ENCODE measurements around the gene CHST5.
"Not testable (repeated sequence)": the region's sequence is repeated elsewhere in the genome, so short reads cannot be mapped to it uniquely, and the experiment has no call there.

Gene CHST5

DNA sequence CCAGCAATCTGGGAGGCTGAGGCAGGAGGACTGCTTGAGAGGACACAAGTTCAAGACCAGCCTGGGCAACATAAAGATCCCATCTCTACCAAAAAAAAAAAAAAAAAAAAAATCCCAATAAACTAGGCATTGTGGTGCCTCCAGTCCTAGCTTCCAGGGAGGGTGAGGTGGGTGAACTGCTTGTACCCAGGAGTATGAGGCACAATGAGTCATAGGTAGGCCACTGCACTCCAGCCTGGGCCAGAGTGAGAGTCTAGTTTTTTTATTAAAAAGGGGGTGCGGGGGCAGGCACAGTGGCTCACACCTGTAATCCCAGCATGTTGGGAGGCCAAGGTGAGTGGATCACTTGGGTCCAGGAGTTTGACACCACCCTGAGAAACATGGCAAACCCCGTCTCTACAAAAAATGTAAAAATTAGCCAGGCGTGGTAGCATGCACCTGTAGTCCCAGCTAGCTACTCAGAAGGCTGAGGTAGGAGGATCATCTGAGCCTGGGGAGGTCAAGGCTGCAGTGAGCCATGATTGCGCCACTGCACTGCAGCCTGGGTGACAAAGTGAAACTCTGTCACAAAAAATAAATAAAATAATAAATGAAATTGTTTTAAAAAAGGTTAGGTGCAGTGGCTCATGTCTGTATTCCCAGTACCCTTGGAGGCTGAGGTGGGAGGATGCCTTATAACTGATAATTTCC lies 32.8 kb downstream of the CHST5 start:
- DNase-seq, result no peak

DNA sequence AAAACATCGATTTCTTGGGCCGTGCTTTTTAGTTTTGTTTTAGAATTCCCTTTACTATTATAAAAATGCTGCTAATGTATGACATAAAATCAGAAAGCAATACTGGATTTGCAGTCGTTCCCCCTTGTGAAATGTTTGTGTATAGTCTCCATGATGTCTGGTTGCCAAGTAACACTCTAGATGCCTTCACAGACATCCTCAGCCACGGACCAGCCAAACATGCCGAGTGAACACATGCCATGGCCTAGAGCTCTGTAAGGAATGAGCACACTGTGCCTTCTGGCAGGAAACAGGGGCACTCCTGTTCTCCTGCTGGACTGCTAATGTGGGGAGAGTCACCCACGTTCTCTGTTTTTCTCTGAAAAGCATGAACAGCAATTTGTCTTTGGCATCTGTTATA lies 34.1 kb downstream of the CHST5 start:
- not testable (repeated sequence) for DNase-seq

DNA sequence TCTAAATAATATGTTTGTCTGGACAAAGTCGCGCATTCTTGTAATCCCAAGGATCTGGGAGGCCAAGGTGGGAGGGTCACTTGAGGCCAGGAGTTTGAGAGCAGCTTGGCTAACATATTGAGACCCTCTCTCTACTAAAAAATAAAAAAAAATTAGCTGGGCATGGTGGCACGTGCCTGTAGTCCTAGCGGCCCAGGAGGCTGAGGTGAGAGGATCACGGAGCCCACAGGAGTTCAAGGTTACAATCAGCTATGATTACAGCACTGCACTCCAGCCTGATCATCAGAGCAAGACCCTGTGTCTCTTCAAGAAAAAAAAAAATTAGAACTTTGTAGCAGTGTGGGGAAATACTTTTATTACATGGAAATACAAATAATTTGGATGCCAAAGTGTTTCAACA lies 34.5 kb downstream of the CHST5 start:
- DNase-seq, result no peak

DNA sequence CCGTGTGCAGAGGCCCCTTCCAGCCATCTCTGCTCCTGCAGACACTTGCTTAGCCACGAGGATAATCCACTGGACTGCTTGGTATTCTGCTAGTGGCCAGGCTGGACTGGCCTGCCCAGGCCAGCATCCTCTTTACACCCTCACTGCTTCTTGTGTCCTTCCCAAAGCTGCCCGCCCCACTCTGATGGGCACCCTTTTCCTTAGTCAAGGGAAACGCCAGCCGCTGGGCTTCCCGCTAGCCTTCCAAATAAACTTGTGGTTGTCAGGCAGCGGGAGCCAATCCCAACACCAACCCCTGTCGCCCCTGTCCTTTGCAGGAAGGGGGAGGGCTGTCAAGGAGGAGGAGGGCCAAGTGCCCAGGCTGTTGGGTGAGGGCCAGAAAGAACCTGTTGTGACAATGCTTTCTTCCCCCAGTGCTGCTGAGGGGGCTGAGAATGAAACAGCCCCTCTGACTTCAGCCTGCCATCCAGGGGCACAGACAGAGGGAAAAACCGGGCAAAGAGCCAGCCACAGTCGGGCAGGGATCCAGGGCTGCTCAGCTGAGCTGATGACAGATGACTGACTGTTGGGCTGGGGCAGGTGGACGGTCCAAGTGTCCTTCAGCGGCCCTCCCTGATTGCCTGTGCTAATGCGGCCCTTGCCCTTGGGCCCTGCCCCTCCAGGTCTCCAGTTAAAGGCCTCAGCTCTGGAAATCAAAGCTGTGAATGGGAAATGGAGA lies 37.1 kb downstream of the CHST5 start:
- not testable (repeated sequence) for DNase-seq

DNA sequence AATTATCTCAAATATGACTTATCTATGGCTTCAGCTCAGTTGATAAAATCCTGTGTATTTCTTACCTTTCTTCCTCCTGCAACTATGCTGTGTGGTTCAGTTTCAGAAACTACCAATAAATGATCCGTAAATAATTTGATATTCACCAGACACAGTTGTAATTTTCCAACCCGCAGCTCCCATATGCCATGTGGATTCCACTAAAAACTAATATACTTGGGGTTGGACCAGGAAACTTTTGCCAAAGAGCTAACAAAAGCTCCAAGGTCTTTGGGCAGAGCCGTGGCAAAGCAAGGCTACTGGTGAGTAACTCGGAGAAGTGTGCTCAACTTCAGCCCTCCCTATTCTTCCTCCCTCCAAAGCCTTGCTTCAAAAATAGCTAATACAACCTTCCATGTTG lies 38.4 kb downstream of the CHST5 start:
- no peak for DNase-seq

DNA sequence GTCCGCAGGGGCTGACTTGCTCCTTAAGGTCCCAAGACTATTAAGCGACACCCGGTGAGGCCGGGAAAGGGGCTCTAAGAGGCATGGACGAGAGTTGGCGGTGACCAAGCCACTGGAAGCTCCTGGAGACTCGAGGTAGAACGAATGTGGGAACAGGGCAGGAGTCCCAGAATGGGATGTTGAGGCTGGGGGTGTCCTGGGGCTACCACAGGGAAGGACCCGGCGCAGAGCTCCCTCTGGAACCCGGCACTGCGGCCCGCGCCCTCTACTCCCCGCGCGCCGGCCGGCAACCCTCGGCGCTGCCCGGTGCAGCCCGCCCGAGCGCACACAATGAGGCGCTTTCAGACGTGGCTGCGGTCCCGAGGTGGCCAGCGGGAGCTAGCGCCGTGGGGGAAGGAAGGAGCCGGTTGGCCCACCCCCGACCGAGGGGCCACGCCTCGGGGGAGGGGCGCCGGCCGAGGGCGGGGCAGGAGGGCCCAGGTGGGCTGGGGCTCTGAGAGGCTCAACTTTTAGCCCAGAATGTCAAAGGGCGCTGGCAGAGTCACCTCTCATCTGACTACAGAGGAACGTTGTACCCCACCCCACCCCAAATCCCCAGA lies 40.7 kb downstream of the CHST5 start, which contains the start of gene CHST6:
Gene CHST6 (minus strand): TSS at position 366 of the 599 bp plus-strand sequence. CDS start 15,613 bp downstream, outside the sequence.
- DNase-seq, result peak; percentile 25

DNA sequence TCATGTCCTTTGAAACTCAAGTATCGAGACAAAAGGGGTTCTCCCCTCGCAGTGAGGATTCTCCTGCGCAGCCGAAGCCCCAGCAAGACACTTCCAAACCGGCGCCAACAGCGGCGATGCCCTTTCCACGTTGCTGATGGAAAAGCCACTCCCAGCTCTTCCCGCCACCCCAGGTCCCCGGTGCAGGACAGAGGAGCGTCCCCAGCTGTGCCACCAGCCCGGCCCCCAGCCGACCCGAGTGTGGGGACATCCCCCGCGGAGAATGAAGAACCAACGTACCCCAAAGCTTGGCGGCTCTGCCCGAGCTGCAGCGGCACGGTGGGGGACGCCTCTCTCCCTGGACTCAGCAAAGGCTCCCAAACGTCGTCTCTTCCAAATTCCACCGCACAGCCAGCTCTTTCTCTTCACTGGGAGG lies 41.2 kb downstream of the CHST5 start:
- no peak for DNase-seq

DNA sequence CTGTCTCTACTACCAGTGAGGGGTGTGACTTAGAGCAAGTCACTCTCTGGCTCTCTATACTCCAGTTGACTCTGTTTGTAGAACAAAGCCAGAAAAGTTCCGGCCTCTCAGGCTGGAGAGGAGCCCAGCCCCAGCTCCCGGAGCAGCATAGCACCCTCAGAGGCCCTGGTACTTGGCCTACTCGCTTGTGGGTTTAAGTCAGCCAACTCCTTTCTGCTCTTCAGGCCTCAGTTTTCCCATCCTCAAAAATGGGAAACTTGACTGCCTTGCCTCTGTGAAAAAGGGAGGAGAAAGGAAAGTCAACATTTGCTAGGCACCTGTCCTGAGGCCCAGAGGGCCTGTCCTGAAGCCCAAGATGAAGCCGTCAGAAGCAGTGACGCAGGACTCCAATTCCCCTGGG lies 41.7 kb downstream of the CHST5 start:
- DNase-seq, result no peak

DNA sequence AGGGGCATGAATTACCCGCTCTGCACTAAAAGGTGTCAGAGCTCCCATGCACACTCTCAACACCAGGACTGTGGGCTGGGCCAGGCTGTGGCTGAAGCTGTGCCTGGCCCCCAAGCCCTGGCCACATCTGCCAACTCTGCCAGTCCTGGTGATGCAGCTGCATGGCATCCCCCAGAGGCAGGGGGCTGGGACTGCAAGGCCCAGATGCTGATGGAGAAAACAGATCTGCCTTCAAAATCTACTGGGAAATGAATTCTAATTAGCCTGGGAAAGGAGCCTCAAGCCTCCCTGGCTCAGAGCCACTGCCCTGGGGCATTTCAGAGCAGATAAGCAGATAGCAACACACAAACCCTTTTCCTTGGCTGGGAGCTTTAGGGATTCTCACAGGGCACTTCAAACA lies 44.0 kb downstream of the CHST5 start:
- no peak for DNase-seq

DNA sequence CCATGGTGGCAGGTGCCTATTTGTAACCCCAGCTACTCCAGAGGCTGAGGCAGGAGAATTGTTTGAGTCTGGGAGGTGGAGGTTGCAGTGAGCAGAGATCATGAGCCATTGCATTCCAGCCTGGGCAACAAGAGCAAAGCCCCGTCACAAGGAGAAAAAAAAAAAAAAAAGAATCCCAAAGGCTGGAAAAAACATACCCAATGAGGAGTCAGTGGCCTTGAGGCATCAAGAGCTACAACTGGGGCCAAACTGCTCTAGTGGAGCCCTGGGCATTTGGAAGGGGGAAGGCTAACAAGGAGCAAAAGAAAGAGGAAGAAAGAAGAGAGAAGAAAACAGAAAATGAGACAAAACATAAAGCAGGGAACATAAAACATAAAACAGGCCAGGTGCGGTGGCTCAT lies 47.6 kb downstream of the CHST5 start:
- DNase-seq, result no peak

DNA sequence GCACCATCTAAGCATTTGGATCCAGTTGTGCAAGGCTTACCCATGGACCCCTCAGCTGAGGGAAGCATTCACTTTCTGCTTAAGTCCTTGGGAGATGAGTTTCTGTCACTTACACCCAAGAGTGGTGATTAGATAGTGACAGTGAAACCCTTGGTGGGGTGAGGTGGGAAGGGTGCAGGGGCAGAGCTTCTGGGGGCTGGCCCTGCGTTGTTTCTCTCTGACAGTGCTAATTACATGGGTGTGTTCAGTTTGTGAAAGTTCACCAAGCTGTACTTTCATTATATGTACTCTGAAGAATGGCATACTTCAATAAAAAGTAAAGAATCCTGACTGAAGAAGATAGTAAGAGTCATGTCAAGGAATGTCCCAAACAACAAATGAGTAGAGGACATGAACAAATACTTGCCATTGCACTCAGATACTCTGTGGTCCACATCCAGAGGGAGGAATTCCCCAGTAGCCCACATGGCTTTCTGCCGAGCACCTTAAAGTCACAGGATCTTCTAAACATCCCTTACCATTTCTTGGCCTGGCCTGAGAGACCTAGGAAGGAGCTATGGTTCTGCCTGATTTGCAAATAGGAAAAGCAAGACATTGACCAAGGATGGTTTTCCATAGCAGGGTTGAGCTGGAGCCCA lies 49.1 kb downstream of the CHST5 start:
- DNase-seq, result no peak

DNA sequence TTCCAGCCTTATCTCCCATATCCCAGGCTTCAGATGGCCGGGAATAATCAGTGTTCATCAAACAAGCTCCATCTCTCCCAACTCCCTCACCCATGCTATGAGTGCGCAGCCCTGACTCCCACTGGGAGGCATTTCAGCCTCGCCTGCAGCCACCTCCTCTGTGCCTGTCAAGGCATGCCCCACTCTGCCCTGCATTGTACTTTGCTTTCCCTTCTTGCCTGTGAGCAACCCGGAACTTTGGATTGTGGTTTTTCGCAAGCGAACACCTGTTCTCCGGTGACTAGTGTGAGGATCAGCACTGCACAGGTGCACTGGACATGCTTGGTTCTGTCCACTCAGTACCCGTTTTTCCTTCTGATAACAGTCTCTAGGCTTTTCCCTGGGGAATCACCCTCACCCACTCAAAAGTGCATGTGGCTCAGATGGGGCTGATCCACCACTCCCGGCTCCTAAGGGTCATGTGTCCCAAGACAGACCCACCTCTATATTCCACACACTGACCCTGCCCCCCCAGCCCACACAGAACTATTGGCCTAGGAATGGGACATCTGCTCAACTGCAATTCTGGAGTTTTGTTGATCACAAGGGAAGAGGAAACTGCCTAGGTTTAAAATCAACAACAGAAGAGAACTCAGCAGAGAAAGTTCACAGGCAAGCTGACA lies 49.8 kb downstream of the CHST5 start:
- no peak for DNase-seq

DNA sequence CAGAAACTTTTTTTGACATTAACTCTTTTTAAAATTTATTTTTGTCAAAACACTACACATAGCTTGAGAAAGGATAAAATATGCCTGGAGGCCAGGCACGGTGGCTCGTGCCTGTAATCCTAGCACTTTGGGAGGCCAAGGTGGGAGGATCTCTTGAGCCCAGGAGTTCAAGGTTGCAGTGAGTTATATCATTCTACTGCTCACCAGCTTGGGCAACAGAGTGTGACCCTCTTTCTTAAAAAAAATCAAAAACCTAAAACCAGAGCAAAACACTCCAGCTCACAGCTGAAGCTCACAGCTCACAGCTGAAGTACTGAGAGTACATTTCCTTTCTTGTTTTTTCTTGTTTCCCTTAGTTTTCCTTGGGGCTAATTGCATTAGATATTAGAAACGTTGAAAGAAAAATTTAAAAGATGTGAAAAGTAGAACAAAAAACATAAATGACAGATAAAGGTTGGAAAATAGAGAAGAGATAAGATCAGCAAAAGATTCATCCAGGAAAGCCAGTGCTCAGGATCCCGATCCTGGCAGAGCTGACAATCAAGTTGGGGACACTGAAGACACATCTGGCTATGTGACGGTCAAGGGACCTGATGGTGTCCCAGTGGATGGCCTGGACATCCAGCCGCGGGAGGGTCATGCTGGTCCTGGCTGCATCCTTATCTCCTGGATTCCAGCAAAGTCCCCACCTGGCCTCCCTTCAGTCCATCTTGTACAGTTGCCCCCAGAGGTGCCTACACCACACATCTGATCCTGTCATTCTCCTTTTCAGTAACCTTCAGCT lies 50.5 kb downstream of the CHST5 start:
- no peak for DNase-seq

DNA sequence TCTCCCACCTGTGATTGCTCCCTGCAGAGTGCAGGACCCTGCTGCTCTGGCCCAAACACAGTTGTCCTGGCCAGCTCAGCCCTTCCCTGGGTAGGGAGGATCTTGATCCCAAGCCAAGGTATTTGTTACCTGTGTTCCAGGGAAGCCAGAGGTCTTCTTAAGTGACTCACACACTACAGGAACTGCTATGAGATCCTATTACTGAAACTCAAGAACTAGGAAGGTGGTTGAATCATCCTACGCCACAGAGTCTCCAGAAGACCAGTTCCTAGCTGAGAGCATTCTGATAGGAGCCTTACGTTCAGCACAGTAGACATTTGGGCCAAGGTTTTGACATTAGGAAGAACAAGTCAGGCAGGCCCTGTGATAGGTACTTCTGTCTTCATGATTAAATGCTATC lies 52.7 kb downstream of the CHST5 start:
- DNase-seq, result no peak

DNA sequence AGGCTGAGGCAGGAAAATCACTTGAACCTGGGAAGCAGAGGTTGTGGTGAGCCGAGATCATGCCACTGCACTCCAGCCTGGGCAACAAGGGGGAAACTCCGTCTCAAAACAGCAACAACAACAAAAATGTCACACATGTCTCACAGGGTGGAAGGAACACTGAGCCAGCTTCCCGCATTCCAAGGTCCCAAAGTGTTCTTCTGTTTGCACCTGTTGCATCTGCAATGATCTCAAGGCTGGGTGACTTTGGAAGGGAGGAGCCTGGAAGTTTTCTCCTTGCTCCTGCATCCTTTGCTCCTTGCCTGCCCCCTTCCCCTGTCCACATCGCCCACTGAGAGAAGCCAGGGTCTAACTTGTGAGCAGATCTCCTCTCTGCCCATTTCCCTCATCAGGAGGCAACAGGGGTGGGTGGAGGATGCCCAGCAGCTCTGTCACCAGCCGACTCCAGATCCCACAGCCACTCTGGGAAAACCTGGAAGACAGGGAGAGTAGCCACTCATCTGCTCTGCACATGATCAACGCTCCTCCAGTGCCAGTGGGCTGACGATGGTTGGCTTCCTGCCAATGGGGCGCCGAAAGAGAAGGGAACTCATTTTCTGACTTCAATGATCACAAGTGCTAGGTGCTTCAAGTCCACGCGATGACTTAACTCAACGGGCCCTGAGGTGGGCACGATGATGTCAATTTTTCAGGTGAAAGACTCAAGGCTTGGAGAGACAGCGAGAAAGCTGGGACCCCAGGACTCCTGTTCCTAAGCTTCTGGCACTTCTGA lies 53.3 kb downstream of the CHST5 start:
- no peak for DNase-seq

DNA sequence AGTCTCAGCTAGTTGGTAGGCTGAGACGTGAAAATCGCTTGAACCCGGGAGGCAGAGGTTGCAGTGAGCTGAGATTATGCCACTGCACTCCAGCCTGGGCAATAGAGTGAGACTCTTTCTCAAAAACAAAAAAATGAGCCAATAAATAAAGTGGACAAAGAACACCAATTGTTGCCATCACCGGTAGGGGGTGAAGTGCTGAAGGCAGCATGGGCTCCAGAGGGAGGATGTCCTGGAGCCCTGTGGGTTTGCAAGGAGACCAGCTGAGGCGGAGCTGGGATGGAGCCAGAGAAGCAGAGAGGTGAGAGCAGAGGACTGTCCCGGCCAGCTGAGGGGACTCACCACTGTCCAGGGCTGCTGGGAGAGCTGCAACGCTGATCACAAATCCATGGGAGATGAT lies 54.4 kb downstream of the CHST5 start:
- no peak for DNase-seq

DNA sequence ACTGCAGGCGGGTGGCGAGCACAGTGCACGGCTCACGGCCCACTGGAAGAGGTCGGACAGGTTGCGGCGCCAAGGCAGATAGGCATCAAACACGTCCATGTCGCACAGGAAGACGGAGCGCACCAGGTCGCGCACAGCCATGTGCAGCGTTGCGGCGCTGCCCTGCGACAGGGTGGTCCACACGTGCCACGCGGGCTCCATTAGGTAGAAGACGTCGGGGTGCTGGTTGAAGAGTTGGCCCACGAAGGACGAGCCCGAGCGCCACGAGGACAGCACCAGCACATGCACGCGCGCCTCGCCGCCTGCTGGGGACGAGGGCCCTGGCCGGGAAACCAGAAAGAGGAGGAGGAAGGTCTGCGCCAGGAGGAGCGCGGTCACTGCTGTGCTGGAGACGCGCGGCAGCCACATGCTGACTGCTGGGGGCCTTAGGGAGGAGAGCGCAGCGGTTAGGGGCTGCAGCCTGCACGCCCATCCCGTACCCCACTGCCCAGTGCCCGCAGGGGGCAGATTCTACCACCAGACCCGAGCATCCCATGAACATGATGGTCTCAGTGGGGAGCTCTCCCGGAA lies 56.4 kb downstream of the CHST5 start:
- no peak for DNase-seq
